GM21390 (cell line): ENCODE measurements around the gene NPAS2.

ENCODE experiments used
- ATAC-seq: cut with Tn5 transposase; IDR thresholded peaks from one replicate; pipeline ENCODE4 v1.9.1; 2021; ENCODE audit not compliant: unreplicated experiment

Gene NPAS2

DNA sequence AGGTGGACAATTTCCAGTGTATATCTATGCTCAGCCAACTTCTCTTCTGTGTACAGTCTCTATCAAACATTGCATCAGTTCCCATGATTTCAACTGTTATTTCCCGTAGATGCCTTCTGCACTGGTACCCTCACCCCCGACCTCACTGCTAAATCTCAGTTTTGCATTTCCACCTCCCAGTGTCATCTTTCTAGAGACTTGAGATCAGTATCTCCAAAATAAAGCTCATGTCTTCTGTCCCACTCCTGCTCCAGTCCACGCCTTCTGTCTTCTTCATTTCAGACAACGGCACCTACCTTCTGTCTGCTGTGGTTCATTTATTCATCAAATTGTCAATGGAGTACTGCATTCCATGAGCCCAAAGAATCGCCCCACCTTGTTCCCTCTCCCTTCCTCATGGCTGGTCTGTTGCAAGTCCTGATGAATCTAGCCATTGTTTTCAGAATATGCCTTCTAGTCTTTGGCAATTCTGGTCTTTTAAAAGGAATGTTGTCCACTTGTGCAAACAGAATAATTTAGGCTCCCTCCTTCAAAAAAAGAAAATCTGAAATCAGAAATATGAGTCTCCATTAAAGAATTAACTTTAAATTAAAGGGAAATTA is 23.3 kb upstream of the NPAS2 start:
- no peak for ATAC-seq

DNA sequence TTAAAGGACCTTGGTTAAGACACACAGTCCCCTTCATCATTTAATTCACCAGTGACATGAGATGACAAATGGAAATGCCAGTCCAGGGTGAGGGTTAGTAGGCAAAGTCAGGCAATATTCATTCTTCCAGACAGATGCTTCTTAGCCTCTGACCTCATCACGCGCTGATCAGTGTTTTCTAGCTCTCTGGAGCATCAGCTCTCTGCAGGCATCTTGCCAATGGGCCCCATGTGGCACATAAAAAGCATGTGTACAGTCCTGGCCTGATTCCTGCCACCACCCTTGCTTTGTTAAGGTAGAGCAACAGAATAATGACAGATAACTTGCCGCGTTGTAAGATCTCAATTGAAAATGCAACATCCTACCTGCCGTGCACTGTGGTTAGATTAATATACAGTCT is 20.3 kb upstream of the NPAS2 start:
- ATAC-seq: no peak

DNA sequence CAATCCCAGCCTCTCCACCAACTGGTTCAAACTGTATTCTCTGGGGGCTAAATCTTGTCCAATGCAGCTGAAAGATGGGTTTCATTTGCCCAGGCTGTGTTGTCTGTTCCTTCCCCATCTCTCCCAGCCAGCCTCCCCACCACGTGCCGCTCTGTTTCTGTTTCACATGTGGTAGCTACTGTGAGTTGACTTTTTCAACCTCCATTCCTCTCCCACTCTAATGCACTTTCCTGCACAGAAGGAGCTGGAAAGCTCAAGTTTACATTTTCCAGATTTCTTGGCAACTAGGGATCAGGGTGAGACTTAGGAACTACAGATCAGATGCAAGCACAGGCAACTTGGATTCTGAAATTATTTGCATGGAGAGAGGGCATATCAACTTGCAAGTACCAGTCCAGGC is 19.0 kb upstream of the NPAS2 start:
- ATAC-seq: no peak

DNA sequence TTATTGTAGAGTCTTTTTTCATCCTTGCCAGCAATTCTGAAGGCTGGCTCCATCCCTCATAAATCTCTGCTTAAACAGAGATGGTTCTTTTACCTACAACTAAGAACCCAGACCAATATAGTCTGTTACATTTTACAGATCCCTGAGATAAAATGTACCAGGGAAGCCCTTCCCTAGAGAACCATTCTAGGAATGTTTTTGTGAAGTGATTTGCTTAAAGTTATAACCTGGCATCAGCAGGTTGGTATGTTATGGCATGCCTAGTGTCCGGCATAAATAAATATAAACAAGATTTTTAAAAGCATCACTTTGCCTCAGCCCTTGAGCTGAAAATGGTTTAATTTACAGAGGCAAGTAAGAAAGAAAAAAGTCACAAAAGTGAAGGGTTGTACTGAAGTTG is 18.5 kb upstream of the NPAS2 start:
- no peak for ATAC-seq

DNA sequence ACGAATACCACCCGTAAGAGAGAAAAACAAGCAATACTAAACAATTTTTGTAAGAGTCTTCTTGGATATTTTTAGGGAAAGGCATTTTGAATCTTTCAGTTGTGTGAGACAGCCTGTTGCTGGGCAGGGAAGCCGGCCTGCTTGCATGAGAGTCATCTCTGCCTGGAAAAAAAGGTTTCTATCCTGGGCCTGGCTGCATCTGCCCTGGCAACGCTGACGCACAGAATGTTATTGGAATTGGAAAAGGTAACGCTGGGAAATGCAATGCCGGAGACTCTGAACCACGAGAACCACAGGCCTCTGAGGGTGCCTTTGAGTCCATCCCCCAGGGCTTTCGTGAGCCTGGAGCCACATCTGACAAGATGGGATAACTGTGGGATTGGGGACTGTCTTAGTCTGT is 17.9 kb upstream of the NPAS2 start:
- ATAC-seq: no peak

DNA sequence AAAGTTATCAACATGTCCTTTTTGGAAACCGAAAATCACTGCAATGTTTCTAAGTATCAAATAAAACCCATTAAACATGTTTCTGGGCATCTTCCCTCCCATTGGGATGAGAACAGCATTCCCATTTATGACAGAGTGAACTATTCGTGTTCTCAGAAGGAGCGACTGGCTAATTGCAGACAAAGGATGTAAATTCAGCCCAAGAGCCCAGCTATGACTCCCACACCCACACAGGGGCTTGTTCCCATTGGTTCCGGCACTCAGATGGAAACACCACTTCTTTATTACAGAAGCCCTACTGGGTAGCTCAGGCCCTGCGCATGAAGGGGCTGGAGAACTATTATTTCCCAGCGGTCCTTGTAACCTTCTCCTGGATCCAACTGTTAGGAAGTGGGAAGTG is 16.6 kb upstream of the NPAS2 start:
- ATAC-seq: no peak

DNA sequence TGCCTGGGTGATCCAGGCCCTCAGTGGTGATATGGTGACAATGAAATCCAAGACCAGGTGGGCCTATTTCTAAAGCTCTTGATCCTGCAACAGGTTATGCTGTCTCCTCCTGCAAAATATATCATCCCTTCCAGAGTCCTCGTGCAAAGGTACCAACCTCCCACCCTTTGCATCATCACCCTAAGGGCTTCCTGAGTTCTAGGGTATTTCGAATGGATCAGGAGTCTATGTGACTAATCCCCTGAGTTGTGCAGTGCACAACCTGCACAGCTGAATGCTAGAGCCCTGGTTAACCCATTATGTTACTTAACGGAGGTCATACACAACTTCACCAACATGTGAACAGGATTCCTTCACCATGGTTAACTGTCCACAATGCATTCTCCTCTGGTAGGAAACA is 13.4 kb upstream of the NPAS2 start:
- ATAC-seq: no peak

DNA sequence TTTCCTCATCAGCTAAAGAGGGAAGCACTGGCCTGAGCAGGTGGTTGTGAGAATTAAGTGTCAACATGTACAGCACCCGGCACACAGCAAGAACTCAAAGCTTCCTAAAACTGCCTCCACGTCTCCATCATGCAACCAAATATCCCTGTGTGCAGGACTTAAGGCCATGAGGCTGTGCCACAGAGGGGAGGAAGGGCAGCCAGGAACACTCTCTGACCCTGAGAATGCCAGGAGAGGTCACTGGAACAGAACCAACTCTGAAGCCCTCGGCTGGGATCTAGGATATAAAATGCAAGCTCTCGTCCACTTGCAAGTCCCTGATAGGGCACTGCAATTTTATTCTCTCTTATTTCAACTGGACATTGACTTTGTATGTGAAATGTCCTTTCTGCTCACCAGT is 12.2 kb upstream of the NPAS2 start:
- ATAC-seq: no peak

DNA sequence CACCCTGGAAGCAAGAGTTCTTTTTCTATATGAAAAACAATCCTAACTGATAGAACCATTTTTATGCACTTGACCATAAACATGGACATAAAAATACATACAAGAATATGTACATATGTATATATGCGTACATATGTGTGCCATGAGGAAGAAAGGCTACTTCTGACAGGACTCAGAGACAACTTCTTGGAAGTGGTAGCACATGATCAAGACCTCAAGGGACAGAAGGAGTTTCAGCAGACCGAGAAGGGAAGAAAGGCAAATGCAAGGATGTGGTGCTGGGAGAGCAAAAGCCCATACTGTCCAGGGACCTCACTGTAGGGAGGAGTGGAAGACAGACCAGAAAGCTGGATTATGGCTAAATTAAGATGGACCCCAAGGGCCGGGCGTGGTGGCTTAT is 11.4 kb upstream of the NPAS2 start:
- no peak for ATAC-seq

DNA sequence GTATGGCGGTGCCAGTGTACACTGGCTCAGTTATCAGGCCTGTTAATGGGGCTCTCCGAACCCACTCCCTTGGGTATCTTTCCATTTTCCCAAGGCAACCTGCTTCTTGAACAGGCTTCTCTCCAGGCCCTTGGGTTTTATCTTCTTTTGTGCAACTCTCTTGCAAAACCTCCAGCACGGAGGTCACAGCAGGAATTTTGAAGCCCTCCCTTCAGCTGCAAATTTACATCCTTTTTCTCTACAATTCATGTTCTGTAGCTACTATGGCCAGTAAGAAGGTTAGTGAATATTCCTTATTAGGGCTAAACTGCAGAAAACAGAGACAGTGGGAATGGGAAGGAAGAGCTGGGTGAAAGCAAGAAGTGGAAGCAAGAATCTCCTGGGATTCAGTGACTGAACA is 10.4 kb upstream of the NPAS2 start:
- no peak for ATAC-seq

DNA sequence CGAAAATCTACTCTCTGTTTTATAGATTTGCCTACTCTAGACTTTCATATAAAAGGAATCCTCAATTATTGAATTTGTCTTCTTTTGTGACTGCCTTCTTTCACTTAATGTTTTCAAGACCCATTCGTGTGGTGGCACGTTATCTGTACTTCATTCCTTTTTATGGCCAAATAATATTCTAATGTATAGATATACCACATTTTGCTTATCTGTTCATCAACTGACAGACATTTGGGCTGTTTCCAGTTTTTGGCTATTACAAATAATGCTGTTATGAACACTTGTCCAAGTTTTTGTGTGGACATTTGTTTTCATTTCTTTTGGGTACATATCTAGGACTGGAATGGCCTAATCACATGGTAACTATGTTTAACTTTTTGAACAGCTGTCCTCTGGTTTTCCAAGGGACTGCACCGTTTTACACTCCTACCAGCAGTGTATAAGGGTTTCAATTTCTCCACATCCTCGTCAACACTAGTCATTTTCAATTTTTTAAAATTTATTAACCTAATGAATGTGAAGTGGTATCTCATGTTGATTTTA is 9.3 kb upstream of the NPAS2 start:
- ATAC-seq: no peak

DNA sequence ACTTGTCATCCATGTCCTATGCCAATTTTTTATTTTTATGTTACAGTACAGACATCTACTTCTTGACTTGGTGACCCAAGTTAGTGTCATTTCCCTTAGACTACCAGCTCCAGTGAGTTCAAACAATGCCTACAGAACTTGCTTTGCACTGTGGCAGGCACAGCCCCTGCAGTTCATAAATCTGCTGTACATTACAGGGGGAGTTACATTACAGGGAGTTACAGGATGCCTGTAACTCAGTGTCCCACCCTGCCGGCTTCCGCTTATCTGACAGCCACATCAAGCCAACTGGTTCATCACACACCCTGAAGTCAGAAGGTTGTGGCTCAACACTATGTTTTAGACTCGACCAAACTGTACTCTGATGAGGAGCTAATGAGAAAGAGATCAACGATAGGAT is 7.8 kb upstream of the NPAS2 start:
- no peak for ATAC-seq

DNA sequence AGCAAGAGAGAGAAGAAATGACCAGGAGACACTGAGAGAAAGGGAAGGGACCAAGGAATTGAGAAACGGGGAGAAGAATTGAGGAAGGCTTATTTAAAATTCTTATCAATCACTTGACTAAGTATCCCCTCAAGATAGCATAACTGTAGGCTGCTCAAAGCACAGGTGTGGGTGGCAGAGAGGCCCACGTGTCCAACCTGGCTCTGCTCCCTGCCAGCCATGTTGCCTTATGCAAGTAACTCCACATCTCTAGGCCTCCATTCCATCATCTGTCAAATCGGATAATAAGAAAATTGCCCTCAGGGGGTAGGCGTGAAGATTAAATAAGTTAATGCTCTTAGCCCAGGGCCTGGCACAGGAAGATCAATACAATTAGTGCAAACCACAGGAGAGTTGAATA is 7.4 kb upstream of the NPAS2 start:
- ATAC-seq: no peak

DNA sequence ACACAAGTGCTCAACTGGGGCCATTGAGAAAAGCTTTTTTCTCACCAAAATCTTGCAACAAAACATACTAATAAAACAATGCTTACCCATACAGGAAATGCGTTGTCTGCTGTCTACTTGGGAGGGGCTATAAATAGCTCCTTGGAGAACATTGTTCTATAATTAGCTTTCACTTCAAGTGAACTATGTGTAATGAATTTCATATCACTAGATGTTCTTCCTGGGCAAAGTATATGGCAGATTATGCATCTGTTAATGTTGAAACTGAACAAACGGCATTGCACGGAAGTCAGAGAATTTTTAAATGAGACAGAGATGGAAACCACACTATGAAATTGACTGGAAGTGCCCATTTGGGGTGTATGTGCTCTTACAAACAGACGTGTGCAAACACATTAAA is 6.4 kb upstream of the NPAS2 start:
- ATAC-seq: no peak

DNA sequence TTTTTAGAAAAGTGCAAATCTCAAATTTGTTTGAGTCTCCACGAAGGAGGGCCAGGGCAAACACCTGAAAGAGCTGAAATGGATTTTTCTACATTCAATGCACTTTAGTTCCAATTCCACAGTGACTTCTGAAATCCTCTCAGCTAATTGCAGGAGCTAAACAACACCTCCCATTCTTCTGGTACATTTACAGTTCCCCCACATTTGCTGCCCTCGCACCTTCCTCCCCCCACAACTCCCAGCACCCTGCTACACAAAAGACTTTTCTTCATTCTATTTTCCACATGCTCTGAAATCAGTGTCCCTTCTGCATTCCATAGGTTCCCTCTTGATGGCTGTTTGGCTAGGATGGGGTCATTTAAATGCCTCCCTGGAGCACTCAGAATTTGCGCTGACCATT is 5.9 kb upstream of the NPAS2 start:
- no peak for ATAC-seq

DNA sequence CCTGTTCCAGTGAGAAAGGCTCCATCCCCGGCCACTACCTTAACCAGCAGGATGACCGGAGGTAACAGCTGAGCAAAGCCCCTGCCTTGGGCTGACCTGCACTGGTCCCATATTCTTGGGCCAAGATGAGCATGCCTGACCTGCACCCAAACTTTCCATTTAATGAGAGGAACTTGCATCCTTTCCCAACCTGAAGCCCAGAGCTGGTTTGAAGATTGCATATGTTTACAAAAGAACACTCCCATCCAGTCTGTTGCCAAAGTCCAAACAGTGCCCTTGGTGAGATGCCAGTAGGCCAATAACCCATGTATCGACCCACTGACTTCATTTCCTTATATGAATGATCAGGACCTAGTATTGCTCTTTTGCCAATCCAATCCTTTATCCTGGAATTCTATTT is 5.5 kb upstream of the NPAS2 start:
- no peak for ATAC-seq

DNA sequence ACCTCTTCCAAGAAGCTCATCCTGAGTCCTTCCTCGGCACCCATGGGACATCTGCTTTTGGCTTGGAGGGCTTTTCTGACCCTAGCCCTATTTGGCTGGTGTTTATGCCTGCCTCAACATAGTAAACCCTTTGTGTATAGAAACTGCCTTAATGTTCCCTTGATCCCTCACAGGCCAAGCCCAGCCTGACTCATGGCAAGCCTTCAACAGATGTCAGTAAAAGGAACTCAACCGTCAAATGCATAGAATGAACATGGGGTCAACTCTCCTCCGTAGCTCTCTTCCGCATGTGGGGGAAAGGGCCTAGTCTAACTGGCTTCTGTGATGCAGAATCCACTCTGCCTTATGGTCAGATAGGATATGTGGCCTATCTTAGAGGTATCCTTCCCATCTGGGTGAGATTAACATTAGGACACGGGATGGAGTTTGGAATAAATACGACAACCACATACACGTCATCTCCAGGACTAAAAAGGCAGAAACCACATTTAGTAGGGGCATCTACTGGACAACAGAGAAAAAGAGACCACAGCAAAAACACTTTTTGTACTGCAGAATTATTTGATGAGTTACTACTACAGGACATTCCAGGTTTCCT is 2.5 kb upstream of the NPAS2 start:
- no peak for ATAC-seq

DNA sequence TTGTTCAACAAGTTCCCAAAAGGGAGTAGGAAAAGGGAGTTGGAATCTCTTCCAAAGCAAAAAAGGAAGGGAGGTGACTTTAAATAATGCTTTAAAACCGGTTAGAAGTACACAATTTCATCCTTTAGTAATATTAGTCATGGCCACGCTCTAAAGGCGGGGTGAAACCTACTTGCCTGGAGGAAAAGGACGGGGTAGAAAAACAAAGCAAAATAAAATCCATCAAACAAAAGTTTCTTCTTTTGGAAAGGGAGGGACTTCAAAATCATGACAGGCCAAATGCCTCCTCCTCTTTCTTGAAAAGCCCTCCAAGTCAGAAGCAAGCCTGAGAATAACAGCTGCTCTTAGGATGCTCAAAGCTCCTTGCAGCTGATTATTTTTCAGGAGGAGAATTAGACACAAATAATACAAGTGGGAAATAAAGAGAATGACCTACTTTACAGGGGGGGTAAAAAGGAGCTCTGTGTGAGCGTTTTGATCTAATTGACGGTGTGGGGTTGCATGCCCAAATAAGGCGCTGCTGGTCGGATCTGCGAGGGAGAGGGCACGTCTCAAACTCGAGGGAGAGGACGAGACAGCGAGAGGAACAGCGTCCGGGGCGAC is 1.8 kb upstream of the NPAS2 start:
- no peak for ATAC-seq

DNA sequence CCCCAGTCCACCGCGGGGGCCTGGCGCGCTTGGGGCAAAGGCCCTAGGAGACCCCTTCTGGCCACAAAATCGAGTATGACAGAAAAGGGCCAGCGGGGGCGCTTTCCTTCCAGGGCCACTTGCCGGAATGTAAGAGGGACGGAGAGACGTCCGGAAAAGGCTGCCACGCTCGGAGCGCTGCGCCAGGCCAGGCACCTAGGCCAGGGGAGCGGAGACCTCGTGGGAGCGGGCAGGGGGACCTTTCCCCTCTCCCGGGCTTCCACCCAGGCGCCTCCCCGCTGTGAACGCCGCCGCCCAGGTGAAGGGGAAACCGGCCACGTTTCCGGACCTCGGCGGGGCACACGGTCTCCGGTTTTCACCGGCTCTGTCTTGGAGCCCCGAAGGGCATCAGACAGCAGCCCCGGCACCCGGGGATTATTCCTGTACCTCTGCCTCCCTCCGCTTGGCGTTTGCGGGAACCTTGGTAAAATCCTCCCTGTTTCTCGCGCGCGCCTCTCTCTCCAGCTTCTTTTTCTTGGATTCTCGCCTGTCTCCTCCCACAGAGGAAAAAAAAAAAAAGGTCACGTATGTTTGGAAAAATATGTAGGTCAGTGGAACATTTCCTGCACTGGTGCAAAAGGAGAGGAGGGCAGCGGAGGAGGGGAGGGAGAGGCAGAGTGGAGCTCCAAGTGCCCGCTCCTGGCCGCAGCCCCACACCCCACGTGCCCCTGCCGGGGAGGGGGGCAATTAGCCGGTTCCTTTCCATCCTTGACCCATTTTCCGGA is 1.2 kb upstream of the NPAS2 start:
- ATAC-seq: no peak

DNA sequence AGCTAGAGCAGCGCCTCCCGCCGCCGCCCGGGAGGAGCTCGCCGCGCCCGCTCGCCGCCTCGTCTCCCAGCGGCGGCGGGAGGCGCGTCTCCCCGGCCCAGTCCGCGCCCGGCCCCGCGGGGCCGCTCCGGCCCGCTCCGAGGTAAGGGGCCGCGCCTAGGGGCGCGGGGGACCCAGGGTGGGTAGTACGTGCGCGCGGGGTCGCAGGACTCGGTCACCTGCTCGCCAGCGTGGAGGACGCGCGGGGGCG is 259 bp downstream of the NPAS2 start:
- ATAC-seq: no peak

DNA sequence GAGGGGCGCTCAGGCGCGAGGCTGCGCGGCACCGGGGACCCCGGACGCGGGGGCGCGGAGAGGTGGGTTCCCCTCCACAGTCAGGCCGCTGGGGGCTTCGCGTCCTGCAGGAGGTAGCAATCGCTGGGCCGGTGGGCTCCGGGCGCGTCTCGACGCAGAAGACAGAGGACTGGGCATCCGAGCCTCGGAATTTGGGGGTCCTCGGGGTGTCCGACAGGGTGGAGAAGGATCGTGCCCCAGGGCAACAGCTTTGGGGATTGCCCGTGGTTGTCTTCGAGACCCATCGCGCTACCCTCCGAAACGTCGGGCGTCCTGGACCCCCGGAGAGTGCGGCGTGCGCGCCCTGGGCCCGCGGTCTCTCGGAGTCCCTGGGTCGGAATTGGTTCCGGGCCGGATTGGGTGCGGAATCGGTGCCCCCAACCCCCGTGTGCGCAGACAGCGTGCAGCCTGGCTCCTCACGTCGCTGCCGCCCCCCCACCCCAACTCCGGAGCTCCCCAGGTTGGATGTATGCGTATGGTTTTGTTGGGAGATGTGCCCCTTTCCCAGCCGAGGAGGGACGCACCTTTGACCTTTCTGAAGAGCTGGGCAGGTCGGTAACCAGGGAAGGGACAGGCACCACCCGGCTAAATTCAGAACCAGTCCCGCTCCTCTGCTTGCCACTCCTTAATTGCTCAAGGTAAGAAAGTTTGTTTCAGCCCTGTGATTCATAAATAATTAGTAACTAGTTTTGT is 750 bp downstream of the NPAS2 start:
- no peak for ATAC-seq
